ENCODE measurements around the gene IQGAP3.

IQGAP3 gene

DNA sequence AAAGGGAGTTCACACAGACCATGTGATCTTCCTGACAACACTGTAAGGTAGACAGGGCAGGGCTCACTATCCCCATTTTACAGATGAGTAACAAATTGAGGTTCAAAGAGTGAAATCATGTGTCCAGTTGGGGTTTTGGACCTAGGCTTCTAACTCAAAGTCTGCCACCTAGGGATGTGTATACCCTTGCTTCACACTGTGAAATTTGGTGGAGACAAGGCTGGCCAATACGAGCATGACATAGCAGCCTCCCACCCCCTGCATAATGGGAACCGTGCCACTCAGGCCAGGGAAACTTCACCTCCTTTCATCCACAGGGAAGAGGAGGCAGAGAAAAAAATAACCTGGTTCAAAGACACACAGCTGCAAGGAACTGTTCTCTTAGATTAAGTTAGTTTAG lies 6.8 kb downstream of the IQGAP3 start:
- DNase-seq (ENCODE audit: extremely low read depth, low read depth), result no peak
- TF ChIP-seq, protein P1, sequence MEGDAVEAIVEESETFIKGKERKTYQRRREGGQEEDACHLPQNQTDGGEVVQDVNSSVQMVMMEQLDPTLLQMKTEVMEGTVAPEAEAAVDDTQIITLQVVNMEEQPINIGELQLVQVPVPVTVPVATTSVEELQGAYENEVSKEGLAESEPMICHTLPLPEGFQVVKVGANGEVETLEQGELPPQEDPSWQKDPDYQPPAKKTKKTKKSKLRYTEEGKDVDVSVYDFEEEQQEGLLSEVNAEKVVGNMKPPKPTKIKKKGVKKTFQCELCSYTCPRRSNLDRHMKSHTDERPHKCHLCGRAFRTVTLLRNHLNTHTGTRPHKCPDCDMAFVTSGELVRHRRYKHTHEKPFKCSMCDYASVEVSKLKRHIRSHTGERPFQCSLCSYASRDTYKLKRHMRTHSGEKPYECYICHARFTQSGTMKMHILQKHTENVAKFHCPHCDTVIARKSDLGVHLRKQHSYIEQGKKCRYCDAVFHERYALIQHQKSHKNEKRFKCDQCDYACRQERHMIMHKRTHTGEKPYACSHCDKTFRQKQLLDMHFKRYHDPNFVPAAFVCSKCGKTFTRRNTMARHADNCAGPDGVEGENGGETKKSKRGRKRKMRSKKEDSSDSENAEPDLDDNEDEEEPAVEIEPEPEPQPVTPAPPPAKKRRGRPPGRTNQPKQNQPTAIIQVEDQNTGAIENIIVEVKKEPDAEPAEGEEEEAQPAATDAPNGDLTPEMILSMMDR (IDR thresholded peaks at IDR 0.05; ENCODE audit: low read depth, low read length), result no peak

DNA sequence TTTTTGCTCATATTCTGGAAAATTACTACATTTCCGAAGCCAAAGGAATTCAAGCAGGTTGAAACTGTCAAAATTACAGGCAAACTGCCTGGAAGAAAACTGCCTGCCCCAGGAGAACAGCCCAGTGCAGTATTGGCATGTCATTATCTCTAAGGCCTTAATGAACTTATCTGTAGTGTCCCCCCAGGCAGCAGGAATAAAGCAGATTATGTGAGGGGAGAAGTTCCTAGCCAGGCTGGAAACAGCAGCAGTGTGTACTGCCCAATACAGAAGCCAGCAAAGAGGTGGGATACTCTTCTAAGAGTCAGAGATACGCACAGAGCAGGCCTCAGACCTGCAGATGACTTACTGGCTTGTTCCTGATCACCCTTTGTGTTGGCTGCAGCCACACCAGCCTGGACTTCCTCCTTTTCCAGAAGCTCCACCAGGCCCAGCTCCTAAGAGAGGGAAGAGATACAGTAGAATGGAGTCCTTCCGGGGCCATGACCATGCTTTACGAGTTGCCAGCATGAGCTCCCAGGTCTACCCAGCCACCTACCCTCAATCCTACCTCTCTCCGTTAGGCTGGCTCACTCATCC lies 11.7 kb downstream of the IQGAP3 start:
- DNase-seq (ENCODE audit: extremely low read depth, low read depth), result no peak
- TF ChIP-seq, protein P1 (IDR thresholded peaks at IDR 0.05; ENCODE audit: low read depth, low read length), result no peak

DNA sequence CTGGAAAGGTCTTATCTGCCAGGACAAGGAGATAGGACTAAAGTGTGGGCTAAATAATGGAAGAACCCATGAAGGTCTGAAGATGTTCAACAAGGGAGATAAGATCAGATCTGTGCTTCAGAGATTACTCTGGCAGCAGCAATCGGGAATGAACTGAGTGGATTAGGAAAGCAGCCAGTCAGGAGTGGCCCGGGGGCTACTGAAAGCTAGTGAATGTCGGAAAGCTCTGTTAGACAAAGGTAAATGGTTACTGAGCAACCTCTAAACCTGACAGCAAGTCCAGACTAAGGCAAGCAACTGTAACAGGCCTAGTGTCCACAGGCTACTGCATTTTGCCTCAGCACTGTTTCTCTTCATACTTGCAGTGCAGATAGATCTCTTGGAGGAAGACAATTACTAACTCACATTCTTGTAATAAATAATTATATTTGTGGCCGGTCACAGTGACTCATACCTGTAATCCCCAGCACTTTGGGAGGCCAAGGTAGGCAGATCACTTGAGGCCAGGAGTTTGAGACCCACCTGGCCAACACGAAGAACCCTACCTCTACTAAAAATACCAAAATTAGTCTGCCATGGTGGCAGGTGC lies 12.5 kb downstream of the IQGAP3 start:
- DNase-seq (ENCODE audit: extremely low read depth, low read depth), result no peak
- TF ChIP-seq, protein P1 (IDR thresholded peaks at IDR 0.05; ENCODE audit: low read depth, low read length), result no peak

DNA sequence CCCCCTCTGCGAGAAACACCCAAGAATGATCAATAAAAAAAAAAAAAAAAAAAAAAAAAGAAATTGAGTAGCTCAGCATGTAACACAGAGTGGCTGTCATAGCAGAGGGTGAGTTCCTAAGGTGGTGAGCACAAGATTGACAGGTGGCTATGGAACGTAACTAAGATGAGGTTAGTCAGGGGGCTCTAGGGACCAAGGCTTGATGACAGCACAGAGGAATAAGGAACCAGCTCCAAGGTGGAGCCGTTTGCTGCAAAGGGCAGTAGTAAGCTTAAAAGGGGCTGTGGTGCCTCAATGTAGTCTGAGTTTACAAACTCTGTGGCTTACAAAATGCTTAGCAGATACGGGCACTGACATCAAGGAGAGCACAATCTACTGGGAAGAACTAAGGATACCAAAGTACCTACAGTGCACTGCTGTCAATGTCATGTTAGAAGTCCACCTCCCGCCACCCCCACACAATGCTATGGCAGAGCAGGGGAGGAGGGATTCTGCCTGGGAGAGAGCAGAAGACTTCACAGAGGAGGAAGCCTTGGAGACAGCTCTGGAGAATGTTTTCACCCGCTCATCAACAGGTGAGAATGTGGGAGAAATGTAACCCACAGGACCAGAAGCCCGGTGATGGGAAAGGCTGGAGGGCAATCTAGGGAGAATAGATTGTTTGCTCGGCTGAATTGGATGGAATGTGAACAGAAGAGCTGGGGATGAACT lies 13.1 kb downstream of the IQGAP3 start:
- TF ChIP-seq, protein P1 (IDR thresholded peaks at IDR 0.05; ENCODE audit: low read depth, low read length), result no peak
- no peak for DNase-seq (ENCODE audit: extremely low read depth, low read depth)

DNA sequence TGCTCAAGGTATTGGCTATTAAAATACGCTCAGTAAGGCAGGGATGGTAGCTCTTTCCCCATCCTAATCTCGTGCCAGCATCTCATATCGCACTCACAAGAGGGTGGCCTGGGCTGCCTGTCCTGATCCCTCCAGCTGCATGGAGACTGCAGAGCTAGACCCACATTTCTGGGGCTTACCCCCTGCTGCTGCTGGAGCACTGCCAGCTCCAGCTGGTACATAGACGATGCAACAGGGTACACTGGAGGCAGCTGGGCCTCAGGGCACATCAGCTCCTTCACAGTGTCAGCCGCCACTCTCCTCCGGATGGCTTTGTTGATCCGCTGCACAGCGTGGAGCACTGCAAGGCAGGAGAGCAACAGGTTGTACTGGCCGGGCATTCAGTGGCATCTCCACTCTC lies 16.0 kb downstream of the IQGAP3 start:
- DNase-seq (ENCODE audit: extremely low read depth, low read depth), result no peak
- TF ChIP-seq, protein P1 (IDR thresholded peaks at IDR 0.05; ENCODE audit: low read depth, low read length), result no peak

DNA sequence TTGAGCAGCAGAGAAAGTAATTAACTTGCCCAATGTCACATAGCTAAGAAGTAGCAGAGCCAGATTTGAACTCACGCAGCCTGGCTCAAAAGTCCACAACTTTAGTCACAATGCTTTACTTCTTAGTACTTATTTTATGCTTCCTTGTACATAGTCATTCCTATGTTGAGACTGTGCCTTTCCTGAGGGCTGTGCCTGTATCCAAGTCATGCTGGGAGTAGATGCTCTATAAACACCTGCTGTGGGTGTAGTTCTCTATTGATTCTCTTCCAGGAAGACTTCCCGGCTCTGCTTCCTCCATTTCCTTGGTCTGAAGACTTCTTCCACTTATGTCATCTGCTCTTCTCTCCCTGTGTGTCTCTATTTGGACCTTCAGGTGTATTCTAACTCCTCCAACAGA lies 16.6 kb downstream of the IQGAP3 start:
- TF ChIP-seq, protein P1 (IDR thresholded peaks at IDR 0.05; ENCODE audit: low read depth, low read length), result no peak
- no peak for DNase-seq (ENCODE audit: extremely low read depth, low read depth)

DNA sequence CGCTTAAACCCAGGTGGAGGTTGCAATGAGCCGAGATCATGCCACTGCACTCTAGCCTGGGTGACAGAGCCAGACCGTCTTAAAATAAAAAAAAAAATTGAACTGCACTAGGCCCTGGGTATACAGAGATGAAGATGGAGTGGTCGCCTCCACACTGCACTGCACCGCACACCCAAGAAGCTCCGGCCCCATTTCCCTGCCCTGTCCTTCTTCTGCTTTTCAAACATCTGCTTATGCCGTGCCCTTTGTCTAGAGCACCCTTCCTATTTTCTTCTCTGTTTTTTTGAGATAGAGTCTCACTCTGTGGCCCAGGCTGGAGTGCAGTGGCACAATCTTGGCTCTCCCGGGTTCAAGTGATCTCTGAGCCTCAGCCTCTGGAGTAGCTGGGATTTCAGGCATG lies 17.4 kb downstream of the IQGAP3 start:
- TF ChIP-seq, protein P1 (IDR thresholded peaks at IDR 0.05; ENCODE audit: low read depth, low read length), result no peak
- no peak for DNase-seq (ENCODE audit: extremely low read depth, low read depth)

Data from AG09319 (cell line).